CD14-positive monocyte (primary cell): ENCODE results near the gene PIGZ. TPM values are rescaled to one million over a fixed set of nuclear protein-coding genes. Genes with fewer than 3 reads are reported as not detected.

Source experiments
- DNase-seq, 3 donors: peaks; one replicate each; pipeline ENCODE4 v3.0.0-alpha.2; 2011 to 2022
- H2AFZ ChIP-seq: 2 replicates; pipeline ENCODE4 v1.6.0; 2012; ENCODE audit warnings: mild to moderate bottlenecking, low read depth, low read length, inconsistent platforms; ENCODE audit not compliant: insufficient read depth, poor library complexity, severe bottlenecking
- H3K27ac ChIP-seq, 2 donors: 1 replicate in 1 of 2; 2 replicates in 1 of 2; pipeline ENCODE4 v1.5.1; 2012 to 2013; ENCODE audit warnings: low read length in 2 of 2, control low read depth in 1 of 2, inconsistent platforms in 1 of 2, low read depth in 1 of 2, mild to moderate bottlenecking in 1 of 2
- H3K27me3 ChIP-seq, 2 donors: one replicate each; pipeline versions ENCODE4 v1.6.0 to v1.6.1; 2011 to 2013; ENCODE audit warnings: low read length in 2 of 2; ENCODE audit not compliant: control insufficient read depth in 2 of 2, insufficient read depth in 2 of 2
- H3K36me3 ChIP-seq, 2 donors: replicated peaks in 1 of 2; 1 replicate in 1 of 2; 2 replicates in 1 of 2; pipeline versions ENCODE4 v1.5.1 to v1.6.1; 2012 to 2013; ENCODE audit warnings: low read length in 2 of 2, control low read depth in 1 of 2, inconsistent platforms in 1 of 2, mild to moderate bottlenecking in 1 of 2; ENCODE audit not compliant: insufficient read depth in 2 of 2, control insufficient read depth in 1 of 2
- H3K4me1 ChIP-seq, 2 donors: 1 replicate in 1 of 2; 2 replicates in 1 of 2; pipeline versions ENCODE4 v1.5.1 to v1.6.1; 2012 to 2013; ENCODE audit warnings: low read length in 2 of 2, control low read depth in 1 of 2, inconsistent platforms in 1 of 2, mild to moderate bottlenecking in 1 of 2, moderate library complexity in 1 of 2; ENCODE audit not compliant: insufficient read depth in 2 of 2, control insufficient read depth in 1 of 2
- H3K4me2 ChIP-seq: replicated peaks from 2 replicates; pipeline ENCODE3; 2012; ENCODE audit warnings: low read length, moderate library complexity, mild to moderate bottlenecking; ENCODE audit not compliant: poor library complexity, severe bottlenecking; ENCODE audit errors: extremely low read depth
- H3K4me3 ChIP-seq, 3 experiments: fragments of 200-600 bp in 1 of 3; sonication (generic) in 1 of 3; replicated peaks in 1 of 3; 1 replicate in 2 of 3; 2 replicates in 1 of 3; pipeline ENCODE4 v1.5.1; 2011 to 2013; ENCODE audit warnings: low read length in 3 of 3, mild to moderate bottlenecking in 3 of 3, control low read depth in 2 of 3, low read depth in 2 of 3, inconsistent platforms in 1 of 3, moderate library complexity in 1 of 3
- H3K79me2 ChIP-seq: 2 replicates; pipeline ENCODE4 v1.6.0; 2012; ENCODE audit warnings: mild to moderate bottlenecking, control low read depth, inconsistent platforms, low read length, moderate library complexity; ENCODE audit not compliant: insufficient read depth
- H3K9ac ChIP-seq: 2 replicates; pipeline ENCODE4 v1.6.0; 2017; ENCODE audit warnings: low read length, mild to moderate bottlenecking; ENCODE audit not compliant: insufficient read depth, poor library complexity, severe bottlenecking
- H3K9me3 ChIP-seq, 2 donors: replicated peaks in 1 of 2; 1 replicate in 1 of 2; 2 replicates in 1 of 2; pipeline versions ENCODE4 v1.5.1 to v1.6.1; 2012 to 2013; ENCODE audit warnings: low read length in 2 of 2, control low read depth in 1 of 2; ENCODE audit not compliant: control insufficient read depth in 1 of 2, insufficient read depth in 1 of 2
- H4K20me1 ChIP-seq: 2 replicates; pipeline ENCODE4 v1.6.0; 2012; ENCODE audit warnings: mild to moderate bottlenecking, low read length, control low read depth, moderate library complexity; ENCODE audit not compliant: insufficient read depth
- H3K27ac Mint-ChIP-seq, 7 donors: one replicate each; pipeline ENCODE4 v1.8.0; 2020; ENCODE audit warnings: mild to moderate bottlenecking in 7 of 7, mixed read lengths in 7 of 7, moderate library complexity in 6 of 7, inconsistent platforms in 2 of 7
- H3K27me3 Mint-ChIP-seq, 3 donors: one replicate each; pipeline ENCODE4 v1.8.0; 2021 to 2022; ENCODE audit warnings: low read depth in 3 of 3, mild to moderate bottlenecking in 3 of 3, mixed read lengths in 3 of 3, moderate library complexity in 3 of 3, inconsistent platforms in 1 of 3
- H3K36me3 Mint-ChIP-seq, 2 donors: one replicate each; pipeline ENCODE4 v1.8.0; 2020; ENCODE audit warnings: mixed read lengths in 2 of 2, inconsistent platforms in 1 of 2, mild to moderate bottlenecking in 1 of 2
- H3K4me1 Mint-ChIP-seq: one replicate; pipeline ENCODE4 v1.8.0; 2020; ENCODE audit warnings: mild to moderate bottlenecking, mixed read lengths
- H3K4me3 Mint-ChIP-seq, 2 donors: one replicate each; pipeline ENCODE4 v1.8.0; 2020; ENCODE audit warnings: mild to moderate bottlenecking in 2 of 2, mixed read lengths in 2 of 2, moderate library complexity in 1 of 2
- H3K9me3 Mint-ChIP-seq, 7 donors: one replicate each; pipeline ENCODE4 v1.8.0; 2020 to 2022; ENCODE audit warnings: mixed read lengths in 7 of 7, mild to moderate bottlenecking in 6 of 7, moderate library complexity in 6 of 7, inconsistent platforms in 2 of 7
- CTCF ChIP-seq: fragments of 200-600 bp; IDR thresholded peaks from one replicate; pipeline ENCODE4 v1.8.0; 2022; ENCODE audit warnings: antibody characterized with exemption, mild to moderate bottlenecking
- WGBS: methylation state at CpG from one replicate; pipeline ENCODE4 v1.1.5; 2013; ENCODE audit warnings: missing lambda C conversion rate; ENCODE audit not compliant: insufficient coverage; 5-methylcytosine and 5-hydroxymethylcytosine counted together
- intact Hi-C, 2 donors: fragments of 100-400 bp; cut with micrococcal nuclease; formaldehyde crosslinking; loops; one replicate each; pipeline versions ENCODE4 v1.15.0 to v1.15.1; 2023
- polyA plus RNA-seq, 3 donors: library from polyadenylated mRNA; depleted of rRNA in 1 of 3; unstranded in 2 of 3; stranded (reverse) in 1 of 3; fragments of 300-500 nt in 2 of 3; fragments of >200 nt in 1 of 3; fragmentation: Illumina TruSeq in 2 of 3; gene quantifications; 1 replicate in 2 of 3; 2 replicates in 1 of 3; pipeline ENCODE4 v1.2.3, GENCODE V29; 2012 to 2021

Gene PIGZ
- polyA plus RNA-seq, 3 donors: 1.6 to 3.8 (median 1.9) TPM

GRCh38 chr3:196915375-196915774 is 53.3 kb downstream of the PIGZ start:
- Mint-ChIP-seq H3K27me3 (no peaks in the 10 kb centered on the region), H3K4me3 (no peak overlapping the region), H3K36me3 (peaks cover 34 to 37% of the 10 kb centered on the region in 2 donors), H3K9me3 (peaks cover 0 to 11% (median 4%) of the 10 kb centered on the region in 7 donors), H3K4me1 (peaks cover 20% of the 10 kb centered on the region), H3K27ac (no peak overlapping the region)
- Histone ChIP-seq H2AFZ (no peak overlapping the region), H3K27ac (no peak overlapping the region), H3K36me3 (peaks cover 11 to 27% of the 10 kb centered on the region in 2 donors), H3K27me3 (no peaks in the 10 kb centered on the region), H3K9me3 (peaks cover 0 to 5% of the 10 kb centered on the region in 2 donors), H4K20me1 (no peaks in the 10 kb centered on the region), H3K79me2 (no peaks in the 10 kb centered on the region), H3K4me3 (no peak overlapping the region), H3K9ac (no peak overlapping the region), H3K4me1 (peaks cover 2 to 5% of the 10 kb centered on the region in 2 donors), H3K4me2 (no peak overlapping the region)
- WGBS: 83% methylated on average over 1 of the region's 3 CpGs
- no peak for DNase-seq
- intact Hi-C loops: no loop called here
- TF ChIP-seq CTCF: no peak

- no peaks in the 10 kb centered on the region for H3K79me2 ChIP-seq
- H3K27ac ChIP-seq: no peak overlapping the region
- no peak for TF ChIP-seq CTCF
- intact Hi-C loops: no loop called here
- no peak overlapping the region for H3K9ac ChIP-seq
- peaks cover 11 to 27% of the 10 kb centered on the region in 2 donors for H3K36me3 ChIP-seq
- no peak overlapping the region for H2AFZ ChIP-seq
- H4K20me1 ChIP-seq: no peaks in the 10 kb centered on the region
- H3K4me3 ChIP-seq: no peak overlapping the region
- Mint-ChIP-seq H3K27ac (no peak overlapping the region), H3K27me3 (no peaks in the 10 kb centered on the region), H3K4me1 (peaks cover 18% of the 10 kb centered on the region), H3K36me3 (peaks cover 35 to 39% of the 10 kb centered on the region in 2 donors), H3K4me3 (no peak overlapping the region), H3K9me3 (peaks cover 0 to 11% (median 4%) of the 10 kb centered on the region in 7 donors)
- peaks cover 0 to under 1% of the 10 kb centered on the region in 2 donors for H3K4me1 ChIP-seq
- WGBS: 100% methylated on average over 1 of the region's 4 CpGs
- DNase-seq: no peak
- H3K4me2 ChIP-seq: no peak overlapping the region
- no peaks in the 10 kb centered on the region for H3K27me3 ChIP-seq
- H3K9me3 ChIP-seq: peaks cover 0 to 5% of the 10 kb centered on the region in 2 donors
Measured at GRCh38 chr3:196914866-196915265, 53.8 kb downstream of the PIGZ start.
